GM12878 (cell line): ENCODE measurements around the gene ANGPTL5. TPM values are rescaled to one million over a fixed set of nuclear protein-coding genes. Genes with fewer than 3 reads are reported as not detected.

Experiments
- ATAC-seq: fragments of 200-7000 bp; cut with Tn5 transposase; 3 replicates; pipeline ENCODE4 v1.9.1; 2020; ENCODE audit warnings: mild to moderate bottlenecking, moderate library complexity
- BruUV-seq: library from RNA; stranded (reverse); fragments of 400-500 nt; replicated peaks from 2 replicates; lab custom pipeline; 2021; lab: Mats Ljungman, UMichigan
- CTCF ChIA-PET: fragments of 300-600 bp; sonication (Branson Sonifier 250); formaldehyde crosslinking; extraction: SDS; loops from one replicate; lab custom pipeline; 2021; ENCODE audit warnings: inconsistent platforms; lab: Yijun Ruan, JAX
- POLR2A ChIA-PET: fragments of 350-600 bp; formaldehyde crosslinking; extraction: SDS; loops from one replicate; lab custom pipeline; 2021; ENCODE audit warnings: inconsistent platforms; lab: Charles Lee
- RAD21 ChIA-PET: fragments of 300-600 bp; sonication (Branson Sonifier 250); formaldehyde crosslinking; loops from one replicate; lab custom pipeline; 2023; ENCODE audit warnings: antibody characterized with exemption; ENCODE audit not compliant: unreplicated experiment; lab: Charles Lee
- SMC1A ChIA-PET: fragments of 300-600 bp; sonication (Branson Sonifier 250); formaldehyde crosslinking; loops from one replicate; lab custom pipeline; 2023; ENCODE audit not compliant: unreplicated experiment, uncharacterized antibody; lab: Charles Lee
- DNase-seq: peaks from one replicate; pipeline ENCODE4 v3.0.0-alpha.2; 2011; ENCODE audit warnings: low read depth, low spot score
- FAIRE-seq: peaks from 3 replicates; lab custom pipeline; 2011; peaks lifted over from hg19 to GRCh38; lab: Jason Lieb, UNC
- H2AFZ ChIP-seq: 2 replicates; pipeline ENCODE4 v1.6.0; 2011; ENCODE audit warnings: low read depth, low read length, control low read depth; ENCODE audit not compliant: control insufficient read depth
- H3K27ac ChIP-seq: 2 replicates; pipeline ENCODE4 v1.5.1; 2011; ENCODE audit warnings: control low read depth; ENCODE audit not compliant: control insufficient read depth, insufficient read depth
- H3K27me3 ChIP-seq, 2 experiments: replicated peaks in 1 of 2; 2 replicates each; pipeline versions ENCODE4 v1.6.0 to v1.6.1; 2011; ENCODE audit warnings: low read length in 1 of 2; ENCODE audit not compliant: control insufficient read depth in 2 of 2, insufficient read depth in 2 of 2
- H3K36me3 ChIP-seq, 2 experiments: 2 replicates each; pipeline ENCODE4 v1.5.1; 2011; ENCODE audit warnings: low read length in 1 of 2; ENCODE audit not compliant: control insufficient read depth in 2 of 2, insufficient read depth in 2 of 2
- H3K4me1 ChIP-seq: 2 replicates; pipeline ENCODE4 v1.6.1; 2011; ENCODE audit warnings: mild to moderate bottlenecking, low read length, moderate library complexity, mixed read lengths; ENCODE audit not compliant: control insufficient read depth, insufficient read depth
- H3K4me2 ChIP-seq: 2 replicates; pipeline ENCODE4 v1.6.0; 2011; ENCODE audit warnings: control low read depth; ENCODE audit not compliant: control insufficient read depth, insufficient read depth
- H3K4me3 ChIP-seq: fragments of 200-600 bp; sonication (generic); 2 replicates; pipeline ENCODE4 v1.5.1; 2016
- H3K79me2 ChIP-seq: 2 replicates; pipeline ENCODE4 v1.6.0; 2011; ENCODE audit warnings: low read length; ENCODE audit not compliant: control insufficient read depth, insufficient read depth
- H3K9ac ChIP-seq: 2 replicates; pipeline ENCODE4 v1.8.0; 2011; ENCODE audit warnings: low read length, control low read depth, mixed read lengths; ENCODE audit not compliant: control insufficient read depth, insufficient read depth
- H3K9me3 ChIP-seq: replicated peaks from 3 replicates; pipeline ENCODE4 v1.5.1; 2011; ENCODE audit warnings: mild to moderate bottlenecking, low read length; ENCODE audit not compliant: control insufficient read depth, insufficient read depth
- H4K20me1 ChIP-seq: 2 replicates; pipeline ENCODE4 v1.6.0; 2011; ENCODE audit not compliant: control insufficient read depth, insufficient read depth
- BRCA1 ChIP-seq: IDR thresholded peaks from 2 replicates; pipeline ENCODE4 v1.6.1; 2011; ENCODE audit warnings: low read depth, low read length, improper control_type of control experiment
- EED ChIP-seq: sonication (generic); IDR thresholded peaks from 2 replicates; pipeline ENCODE4 v1.6.1; 2016; ENCODE audit warnings: antibody characterized with exemption, low read depth
- HDGF ChIP-seq: fragments of 450-650 bp; IDR thresholded peaks from 2 replicates; pipeline ENCODE4 v1.6.1; 2016; ENCODE audit warnings: antibody characterized with exemption
- MTA3 ChIP-seq: IDR thresholded peaks from 2 replicates; pipeline ENCODE4 v1.6.1; 2012; ENCODE audit warnings: low read length, inconsistent platforms, borderline replicate concordance
- POLR2AphosphoS5 ChIP-seq: IDR thresholded peaks from 2 replicates; pipeline ENCODE4 v1.6.1; 2011; ENCODE audit warnings: mild to moderate bottlenecking, low read length, inconsistent platforms
- RCOR1 ChIP-seq: conservative IDR thresholded peaks from 2 replicates; pipeline ENCODE4 v1.6.1; 2012; ENCODE audit warnings: low read depth, low read length, improper control_type of control experiment
- SIX5 ChIP-seq: IDR thresholded peaks from 2 replicates; pipeline ENCODE4 v1.6.1; 2011; ENCODE audit warnings: mild to moderate bottlenecking, low read depth, low read length, moderate library complexity; ENCODE audit not compliant: severe bottlenecking
- STAT1 ChIP-seq: fragments of 450-650 bp; conservative IDR thresholded peaks from 2 replicates; pipeline ENCODE4 v1.6.1; 2014; ENCODE audit warnings: antibody characterized with exemption, mild to moderate bottlenecking
- TARDBP ChIP-seq: IDR thresholded peaks from 2 replicates; pipeline ENCODE4 v1.6.1; 2016; ENCODE audit warnings: borderline replicate concordance
- WGBS: methylation state at CpG from one replicate; pipeline ENCODE4 v1.1.6; 2016; ENCODE audit warnings: low lambda C conversion rate; ENCODE audit not compliant: insufficient replicate concordance, insufficient coverage; ENCODE audit errors: missing lambda C conversion rate; 5-methylcytosine and 5-hydroxymethylcytosine counted together
- in situ Hi-C: fragments of 300-500 bp; cut with MboI; formaldehyde crosslinking; loops from 9 replicates; pipeline ENCODE4 v1.14.3; 2018; ENCODE audit warnings: mixed read lengths
- intact Hi-C: fragments of 100-400 bp; cut with micrococcal nuclease; formaldehyde crosslinking; loops from one replicate; pipeline ENCODE4 v1.14.2; 2022; ENCODE audit not compliant: unreplicated experiment
- polyA plus RNA-seq, 11 experiments: library from polyadenylated mRNA; depleted of rRNA in 4 of 11; unstranded in 6 of 11; stranded (reverse) in 5 of 11; fragments of >200 nt; fragmentation: Nextera tagmentation in 4 of 11; fragmentation: Illumina TruSeq in 1 of 11; extraction: Ambion mirVana in 4 of 11; extraction: Trizol in 1 of 11; gene quantifications; 1 replicate in 1 of 11; 2 replicates in 10 of 11; pipeline versions ENCODE4 v1.2.1 to v1.2.3, GENCODE V29; 2011 to 2016; ENCODE audit warnings: inconsistent platforms in 2 of 11, missing spikeins in 2 of 11, low read depth in 1 of 11
- total RNA-seq, 4 experiments: library from RNA; depleted of rRNA in 3 of 4; stranded (reverse); fragments of >200 nt in 3 of 4; fragmentation: Illumina TruSeq in 1 of 4; extraction: Trizol in 1 of 4; gene quantifications; 2 replicates each; pipeline versions ENCODE4 v1.2.1 to v1.2.3, GENCODE V29; 2013 to 2021
- TF ChIP-seq, protein P1 (sequence below): fragments of 450-650 bp; IDR thresholded peaks from 2 replicates; pipeline ENCODE4 v1.6.1; 2018; ENCODE audit warnings: borderline replicate concordance, mild to moderate bottlenecking; ENCODE audit not compliant: partially characterized antibody
- TF ChIP-seq, protein P2 (sequence below): fragments of 150-350 bp; IDR thresholded peaks from 2 replicates; pipeline ENCODE4 v1.6.1; 2014; ENCODE audit warnings: mild to moderate bottlenecking, low read depth, low read length
- TF ChIP-seq, protein P3 (sequence below): fragments of 450-650 bp; IDR thresholded peaks from 2 replicates; pipeline ENCODE4 v1.6.1; 2016; ENCODE audit warnings: mild to moderate bottlenecking

Gene ANGPTL5
- total and polyA plus RNA-seq, 10 of the 15 experiments (the other 5 are each of a cell fraction or from before 2014, with no cell fraction given) = not detected

DNA sequence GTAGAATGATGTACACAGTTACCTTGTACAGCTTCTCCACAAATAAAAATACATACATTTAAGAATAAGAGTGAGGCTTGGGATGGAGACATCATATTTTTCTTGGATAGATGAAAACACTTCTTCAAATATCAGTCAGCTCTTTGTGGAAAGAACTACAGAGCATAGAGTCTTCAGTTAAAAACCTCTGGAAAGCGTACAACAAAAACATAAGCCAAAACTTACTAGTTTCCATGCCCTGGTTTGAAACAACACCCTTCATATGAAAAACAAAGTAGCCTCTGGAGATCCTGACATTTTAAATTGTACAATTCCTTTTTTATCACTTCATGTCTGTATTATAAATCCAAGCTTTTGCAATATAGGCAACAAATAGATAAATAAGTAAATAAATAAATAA is 8.5 kb downstream of the ANGPTL5 start:
- TF ChIP-seq, protein P1, sequence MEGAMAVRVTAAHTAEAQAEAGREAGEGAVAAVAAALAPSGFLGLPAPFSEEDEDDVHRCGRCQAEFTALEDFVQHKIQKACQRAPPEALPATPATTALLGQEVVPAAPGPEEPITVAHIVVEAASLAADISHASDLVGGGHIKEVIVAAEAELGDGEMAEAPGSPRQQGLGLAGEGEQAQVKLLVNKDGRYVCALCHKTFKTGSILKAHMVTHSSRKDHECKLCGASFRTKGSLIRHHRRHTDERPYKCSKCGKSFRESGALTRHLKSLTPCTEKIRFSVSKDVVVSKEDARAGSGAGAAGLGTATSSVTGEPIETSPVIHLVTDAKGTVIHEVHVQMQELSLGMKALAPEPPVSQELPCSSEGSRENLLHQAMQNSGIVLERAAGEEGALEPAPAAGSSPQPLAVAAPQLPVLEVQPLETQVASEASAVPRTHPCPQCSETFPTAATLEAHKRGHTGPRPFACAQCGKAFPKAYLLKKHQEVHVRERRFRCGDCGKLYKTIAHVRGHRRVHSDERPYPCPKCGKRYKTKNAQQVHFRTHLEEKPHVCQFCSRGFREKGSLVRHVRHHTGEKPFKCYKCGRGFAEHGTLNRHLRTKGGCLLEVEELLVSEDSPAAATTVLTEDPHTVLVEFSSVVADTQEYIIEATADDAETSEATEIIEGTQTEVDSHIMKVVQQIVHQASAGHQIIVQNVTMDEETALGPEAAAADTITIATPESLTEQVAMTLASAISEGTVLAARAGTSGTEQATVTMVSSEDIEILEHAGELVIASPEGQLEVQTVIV = no peak
- no peak for TF ChIP-seq HDGF
- no peak for TF ChIP-seq MTA3
- TF ChIP-seq TARDBP = no peak
- Histone ChIP-seq H3K27me3 (no peaks in the 10 kb centered on the region), H3K9me3 (no peaks in the 10 kb centered on the region), H4K20me1 (no peaks in the 10 kb centered on the region), H3K4me2 (no peak overlapping the region), H3K27ac (no peak overlapping the region), H3K4me3 (no peak overlapping the region), H3K9ac (no peak overlapping the region), H3K79me2 (no peaks in the 10 kb centered on the region), H3K36me3 (no peaks in the 10 kb centered on the region), H2AFZ (no peak overlapping the region), H3K4me1 (no peaks in the 10 kb centered on the region)
- FAIRE-seq = no peak
- SMC1A ChIA-PET = no interaction called here
- no peak for ATAC-seq
- 40% methylated on average over 1 of the region's 1 CpG for WGBS
- RAD21 ChIA-PET = interaction anchor here (0.9 to 1.5 kb wide), 2 partner anchors 47 to 759 kb away, joined by 3 to 4 read pairs; no protein-coding TSS in a partner anchor
- in situ Hi-C loops (no loop called here), intact Hi-C loops (no loop called here)
- DNase-seq = no peak
- BruUV-seq = no TSS peak
- POLR2A ChIA-PET = no interaction called here
- CTCF ChIA-PET = interaction anchor here (0.5 to 1.0 kb wide), 3 partner anchors 98 to 216 kb away, joined by 3 to 4 read pairs (median 3); no protein-coding TSS in a partner anchor

DNA sequence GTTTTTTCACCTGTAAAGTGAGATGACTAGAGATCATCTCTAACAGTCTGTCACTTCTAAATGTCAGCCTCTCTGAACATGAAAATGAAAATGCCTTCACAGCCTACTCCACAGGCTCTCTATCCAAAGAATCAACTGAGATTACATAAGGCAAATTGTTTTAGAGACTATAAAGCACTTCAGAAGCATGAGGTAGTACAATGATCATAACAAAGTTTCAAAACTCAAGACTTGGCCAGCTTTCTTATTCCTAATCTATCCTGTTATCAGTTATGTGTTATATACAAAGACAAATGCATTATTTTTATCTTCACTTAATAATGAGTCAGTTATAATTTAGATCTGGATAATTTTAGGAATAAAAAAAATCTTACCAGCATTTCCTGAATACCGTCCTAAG is 21.8 kb downstream of the ANGPTL5 start:
- in situ Hi-C loops (no loop called here), intact Hi-C loops (no loop called here)
- Histone ChIP-seq H3K79me2 (no peaks in the 10 kb centered on the region), H3K9ac (no peak overlapping the region), H4K20me1 (no peaks in the 10 kb centered on the region), H3K9me3 (no peaks in the 10 kb centered on the region), H3K4me3 (no peak overlapping the region), H2AFZ (no peak overlapping the region), H3K27ac (no peak overlapping the region), H3K4me1 (no peaks in the 10 kb centered on the region), H3K36me3 (no peaks in the 10 kb centered on the region), H3K4me2 (no peak overlapping the region), H3K27me3 (no peaks in the 10 kb centered on the region)
- DNase-seq (no peak), FAIRE-seq (no peak), ATAC-seq (no peak)
- 0% methylated on average over 1 of the region's 1 CpG for WGBS
- BruUV-seq = no TSS peak
- CTCF ChIA-PET = interaction anchor here (1.2 kb wide), 1 partner anchor 15 kb away, joined by 4 read pairs; no protein-coding TSS in a partner anchor
- RAD21 ChIA-PET = no interaction called here
- POLR2A ChIA-PET = no interaction called here
- SMC1A ChIA-PET = no interaction called here
- TF ChIP-seq RCOR1 (no peak), POLR2AphosphoS5 (no peak), SIX5 (no peak), BRCA1 (no peak), STAT1 (no peak), EED (no peak)
- TF ChIP-seq, protein P2, sequence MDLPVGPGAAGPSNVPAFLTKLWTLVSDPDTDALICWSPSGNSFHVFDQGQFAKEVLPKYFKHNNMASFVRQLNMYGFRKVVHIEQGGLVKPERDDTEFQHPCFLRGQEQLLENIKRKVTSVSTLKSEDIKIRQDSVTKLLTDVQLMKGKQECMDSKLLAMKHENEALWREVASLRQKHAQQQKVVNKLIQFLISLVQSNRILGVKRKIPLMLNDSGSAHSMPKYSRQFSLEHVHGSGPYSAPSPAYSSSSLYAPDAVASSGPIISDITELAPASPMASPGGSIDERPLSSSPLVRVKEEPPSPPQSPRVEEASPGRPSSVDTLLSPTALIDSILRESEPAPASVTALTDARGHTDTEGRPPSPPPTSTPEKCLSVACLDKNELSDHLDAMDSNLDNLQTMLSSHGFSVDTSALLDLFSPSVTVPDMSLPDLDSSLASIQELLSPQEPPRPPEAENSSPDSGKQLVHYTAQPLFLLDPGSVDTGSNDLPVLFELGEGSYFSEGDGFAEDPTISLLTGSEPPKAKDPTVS = no peak
- TF ChIP-seq, protein P3, sequence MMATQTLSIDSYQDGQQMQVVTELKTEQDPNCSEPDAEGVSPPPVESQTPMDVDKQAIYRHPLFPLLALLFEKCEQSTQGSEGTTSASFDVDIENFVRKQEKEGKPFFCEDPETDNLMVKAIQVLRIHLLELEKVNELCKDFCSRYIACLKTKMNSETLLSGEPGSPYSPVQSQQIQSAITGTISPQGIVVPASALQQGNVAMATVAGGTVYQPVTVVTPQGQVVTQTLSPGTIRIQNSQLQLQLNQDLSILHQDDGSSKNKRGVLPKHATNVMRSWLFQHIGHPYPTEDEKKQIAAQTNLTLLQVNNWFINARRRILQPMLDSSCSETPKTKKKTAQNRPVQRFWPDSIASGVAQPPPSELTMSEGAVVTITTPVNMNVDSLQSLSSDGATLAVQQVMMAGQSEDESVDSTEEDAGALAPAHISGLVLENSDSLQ = no peak
